H1 (cell line): ENCODE results near the gene ZNF408. TPM values are rescaled to one million over a fixed set of nuclear protein-coding genes. Genes with fewer than 3 reads are reported as not detected.

Source experiments
- CTCF ChIA-PET: fragments of 300-600 bp; sonication (Branson Sonifier 250); formaldehyde crosslinking; loops from one replicate; lab custom pipeline; 2021; ENCODE audit not compliant: partially characterized antibody; lab: Charles Lee
- POLR2A ChIA-PET: fragments of 300-600 bp; sonication (Branson Sonifier 250); formaldehyde crosslinking; loops from one replicate; lab custom pipeline; 2021; ENCODE audit warnings: inconsistent platforms; ENCODE audit not compliant: partially characterized antibody; lab: Charles Lee
- DNase-seq, 2 experiments: peaks; one replicate each; pipeline versions ENCODE4 v3.0.0 to v3.0.0-alpha.2; 2010 to 2022; ENCODE audit warnings: low spot score in 2 of 2, low read depth in 1 of 2, mixed read lengths in 1 of 2
- FAIRE-seq: peaks from 2 replicates; lab custom pipeline; 2011; peaks lifted over from hg19 to GRCh38; lab: Jason Lieb, UNC
- H2AFZ ChIP-seq: 2 replicates; pipeline ENCODE4 v1.8.1; 2012; ENCODE audit warnings: low read length, inconsistent platforms
- H2AK5ac ChIP-seq: 2 replicates; pipeline ENCODE4 v1.6.1; 2013; ENCODE audit warnings: low read depth, low read length
- H2BK120ac ChIP-seq: replicated peaks from 2 replicates; pipeline ENCODE3; 2013; ENCODE audit warnings: low read depth, low read length, inconsistent platforms
- H2BK12ac ChIP-seq: 2 replicates; pipeline ENCODE4 v1.6.1; 2013; ENCODE audit warnings: low read depth, low read length
- H2BK15ac ChIP-seq: 2 replicates; pipeline ENCODE4 v1.6.1; 2013; ENCODE audit warnings: low read length
- H2BK20ac ChIP-seq: 2 replicates; pipeline ENCODE4 v1.6.1; 2013; ENCODE audit warnings: low read length
- H2BK5ac ChIP-seq: 2 replicates; pipeline ENCODE4 v1.6.1; 2013; ENCODE audit warnings: low read depth, low read length
- H3K14ac ChIP-seq: 2 replicates; pipeline ENCODE4 v1.6.1; 2013; ENCODE audit warnings: inconsistent platforms; ENCODE audit not compliant: insufficient read length
- H3K18ac ChIP-seq: 2 replicates; pipeline ENCODE4 v1.6.1; 2013; ENCODE audit warnings: low read length; ENCODE audit errors: extremely low read depth
- H3K23ac ChIP-seq: 2 replicates; pipeline ENCODE4 v1.6.1; 2013; ENCODE audit warnings: inconsistent platforms; ENCODE audit not compliant: insufficient read length
- H3K23me2 ChIP-seq: 2 replicates; pipeline ENCODE4 v1.6.1; 2013; ENCODE audit warnings: low read depth, low read length
- H3K27ac ChIP-seq: 2 replicates; pipeline ENCODE4 v1.6.1; 2011; ENCODE audit warnings: low read depth, low read length, inconsistent platforms
- H3K27me3 ChIP-seq, 4 experiments: replicated peaks in 1 of 4; 1 replicate in 1 of 4; 2 replicates in 3 of 4; pipeline versions ENCODE4 v1.6.1 to v1.8.1; 2011 to 2013; ENCODE audit warnings: low read length in 3 of 4, mild to moderate bottlenecking in 3 of 4, inconsistent platforms in 2 of 4, mixed read lengths in 2 of 4, moderate library complexity in 1 of 4; ENCODE audit not compliant: control insufficient read depth in 3 of 4, insufficient read depth in 3 of 4; ENCODE audit errors: extremely low read depth in 1 of 4
- H3K36me3 ChIP-seq, 4 experiments: 2 replicates each; pipeline versions ENCODE4 v1.6.1 to v1.8.1; 2011 to 2013; ENCODE audit warnings: mild to moderate bottlenecking in 4 of 4, low read length in 3 of 4, moderate library complexity in 2 of 4, control low read depth in 1 of 4, inconsistent platforms in 1 of 4; ENCODE audit not compliant: insufficient read depth in 4 of 4, control insufficient read depth in 2 of 4
- H3K4ac ChIP-seq: replicated peaks from 2 replicates; pipeline ENCODE3; 2013; ENCODE audit warnings: low read length, low read depth, mixed read lengths, inconsistent platforms; ENCODE audit not compliant: insufficient read length
- H3K4me1 ChIP-seq, 4 experiments: replicated peaks in 1 of 4; 1 replicate in 1 of 4; 2 replicates in 3 of 4; pipeline versions ENCODE4 v1.6.1 to v1.8.1; 2011 to 2013; ENCODE audit warnings: low read length in 3 of 4, inconsistent platforms in 2 of 4, mixed read lengths in 1 of 4; ENCODE audit not compliant: insufficient read depth in 4 of 4, control insufficient read depth in 3 of 4
- H3K4me2 ChIP-seq, 2 experiments: 2 replicates each; pipeline versions ENCODE4 v1.6.1 to v1.8.1; 2011 to 2013; ENCODE audit warnings: low read depth in 2 of 2, low read length in 2 of 2, control low read depth in 1 of 2, inconsistent platforms in 1 of 2, mild to moderate bottlenecking in 1 of 2; ENCODE audit not compliant: insufficient read depth in 1 of 2
- H3K4me3 ChIP-seq, 4 experiments: fragments of 200-600, 300-600 bp in 1 of 4; sonication (generic), shearing (Covaris generic), sonication (Bioruptor Twin) in 1 of 4; 2 replicates each; pipeline versions ENCODE4 v1.5.1 to v1.8.1; 2011 to 2016; ENCODE audit warnings: low read length in 4 of 4, low read depth in 3 of 4, control low read depth in 2 of 4, inconsistent platforms in 2 of 4, mild to moderate bottlenecking in 2 of 4, mixed read lengths in 1 of 4, moderate library complexity in 1 of 4; ENCODE audit not compliant: insufficient read depth in 2 of 4; ENCODE audit errors: extremely low read depth in 1 of 4
- H3K56ac ChIP-seq: replicated peaks from 2 replicates; pipeline ENCODE3; 2013; ENCODE audit warnings: low read depth, mild to moderate bottlenecking, mixed read lengths, low read length, inconsistent platforms; ENCODE audit not compliant: insufficient read length
- H3K79me1 ChIP-seq: 2 replicates; pipeline ENCODE4 v1.6.1; 2013; ENCODE audit warnings: low read depth, low read length, control low read depth
- H3K79me2 ChIP-seq, 2 experiments: 2 replicates each; pipeline versions ENCODE4 v1.6.1 to v1.8.1; 2012 to 2013; ENCODE audit warnings: low read length in 2 of 2, mild to moderate bottlenecking in 2 of 2, inconsistent platforms in 1 of 2; ENCODE audit not compliant: insufficient read depth in 2 of 2, control insufficient read depth in 1 of 2
- H3K9ac ChIP-seq, 4 experiments: replicated peaks in 1 of 4; 1 replicate in 1 of 4; 2 replicates in 3 of 4; pipeline versions ENCODE4 v1.6.1 to v1.8.1; 2011 to 2013; ENCODE audit warnings: low read depth in 3 of 4, low read length in 3 of 4, control low read depth in 2 of 4, mild to moderate bottlenecking in 2 of 4, moderate library complexity in 2 of 4, inconsistent platforms in 1 of 4; ENCODE audit errors: extremely low read depth in 1 of 4
- H3K9me3 ChIP-seq, 2 experiments: 2 replicates each; pipeline versions ENCODE4 v1.6.1 to v1.8.1; 2012 to 2013; ENCODE audit warnings: mild to moderate bottlenecking in 2 of 2, moderate library complexity in 2 of 2, control low read depth in 1 of 2, inconsistent platforms in 1 of 2, low read depth in 1 of 2, low read length in 1 of 2, mixed read lengths in 1 of 2; ENCODE audit not compliant: insufficient read depth in 2 of 2
- H4K20me1 ChIP-seq, 2 experiments: replicated peaks in 1 of 2; 2 replicates each; pipeline versions ENCODE3 to v1.8.1; 2011 to 2013; ENCODE audit warnings: inconsistent platforms in 2 of 2, low read length in 2 of 2, mild to moderate bottlenecking in 1 of 2; ENCODE audit not compliant: insufficient read depth in 2 of 2, control insufficient read depth in 1 of 2
- H4K5ac ChIP-seq: 2 replicates; pipeline ENCODE4 v1.6.1; 2013; ENCODE audit warnings: low read length, low read depth, mixed read lengths, inconsistent platforms; ENCODE audit not compliant: insufficient read length
- H4K8ac ChIP-seq: 2 replicates; pipeline ENCODE4 v1.8.0; 2013; ENCODE audit warnings: mild to moderate bottlenecking, moderate library complexity, low read length, inconsistent platforms; ENCODE audit not compliant: insufficient read depth; ENCODE audit errors: extremely low read depth
- H4K91ac ChIP-seq: replicated peaks from 2 replicates; pipeline ENCODE3; 2013; ENCODE audit warnings: low read length, mixed read lengths, inconsistent platforms; ENCODE audit not compliant: insufficient read length
- GABPA ChIP-seq: IDR thresholded peaks from 2 replicates; pipeline ENCODE4 v1.6.1; 2011; ENCODE audit warnings: mild to moderate bottlenecking, low read length, moderate library complexity, borderline replicate concordance; ENCODE audit not compliant: insufficient read depth
- GTF2F1 ChIP-seq: IDR thresholded peaks from 2 replicates; pipeline ENCODE4 v1.6.1; 2012; ENCODE audit warnings: low read depth, low read length, improper control_type of control experiment, borderline replicate concordance
- HDAC2 ChIP-seq, 2 experiments: fragments of 300-600 bp in 1 of 2; sonication (generic) in 1 of 2; IDR thresholded peaks; 2 replicates each; pipeline ENCODE4 v1.6.1; 2011 to 2012; ENCODE audit warnings: low read depth in 2 of 2, low read length in 2 of 2, mild to moderate bottlenecking in 2 of 2, moderate library complexity in 2 of 2, borderline replicate concordance in 1 of 2, inconsistent platforms in 1 of 2
- JUND ChIP-seq: IDR thresholded peaks from 2 replicates; pipeline ENCODE4 v1.6.1; 2011; ENCODE audit warnings: mild to moderate bottlenecking, improper control_type of control experiment, low read length
- NRF1 ChIP-seq: IDR thresholded peaks from 2 replicates; pipeline ENCODE4 v1.6.1; 2011; ENCODE audit warnings: mild to moderate bottlenecking, low read depth, low read length, improper control_type of control experiment
- POLR2AphosphoS5 ChIP-seq: IDR thresholded peaks from 2 replicates; pipeline ENCODE4 v1.6.1; 2011; ENCODE audit warnings: low read depth, low read length
- RBBP5 ChIP-seq: IDR thresholded peaks from 2 replicates; pipeline ENCODE4 v1.7.1; 2012; ENCODE audit warnings: low read depth, mild to moderate bottlenecking, inconsistent platforms, low read length, moderate library complexity, borderline replicate concordance
- SP2 ChIP-seq: IDR thresholded peaks from 2 replicates; pipeline ENCODE4 v1.6.1; 2012; ENCODE audit warnings: mild to moderate bottlenecking, low read length, inconsistent platforms
- SRF ChIP-seq: IDR thresholded peaks from 2 replicates; pipeline ENCODE4 v1.6.1; 2011; ENCODE audit warnings: mild to moderate bottlenecking, low read depth, low read length, moderate library complexity
- TBP ChIP-seq: IDR thresholded peaks from 2 replicates; pipeline ENCODE4 v1.6.1; 2011; ENCODE audit warnings: low read depth, low read length, improper control_type of control experiment
- WGBS, 2 experiments: shearing (Covaris generic) in 1 of 2; methylation state at CpG; one replicate each; pipeline versions ENCODE4 v1.1.6 to v1.1.7; 2013 to 2015; ENCODE audit warnings: low lambda C conversion rate in 2 of 2, mixed read lengths in 2 of 2, inconsistent platforms in 1 of 2, low coverage in 1 of 2, missing lambda C conversion rate in 1 of 2; ENCODE audit not compliant: insufficient replicate concordance in 2 of 2, insufficient coverage in 1 of 2, insufficient read length in 1 of 2; ENCODE audit errors: extremely low coverage in 1 of 2, missing lambda C conversion rate in 1 of 2; 5-methylcytosine and 5-hydroxymethylcytosine counted together
- polyA plus RNA-seq, 7 experiments: library from polyadenylated mRNA; depleted of rRNA in 3 of 7; stranded (reverse) in 5 of 7; unstranded in 2 of 7; fragments of >200 nt in 5 of 7; fragments of 200-250 nt in 2 of 7; gene quantifications; 1 replicate in 5 of 7; 2 replicates in 1 of 7; 4 replicates in 1 of 7; pipeline versions ENCODE4 v1.2.1 to v1.2.3, GENCODE V29; 2011 to 2013; ENCODE audit warnings: missing spikeins in 2 of 7, mixed read lengths in 2 of 7
- total RNA-seq: library from RNA; stranded (reverse); fragmentation: NEBNext Ultra II Directional; extraction: Animal tissue kit (Norgen Biotek cat#: 25700); gene quantifications from 2 replicates; pipeline ENCODE4 v1.2.1, GENCODE V29; 2021
- TF ChIP-seq, protein P1 (sequence below): IDR thresholded peaks from 2 replicates; pipeline ENCODE4 v1.6.1; 2012; ENCODE audit warnings: inconsistent platforms

The ZNF408 gene
- total and polyA plus RNA-seq, 2 of the 8 experiments (the other 6 are each of a cell fraction or from before 2014, with no cell fraction given): 10.7 to 11.0 TPM

DNA sequence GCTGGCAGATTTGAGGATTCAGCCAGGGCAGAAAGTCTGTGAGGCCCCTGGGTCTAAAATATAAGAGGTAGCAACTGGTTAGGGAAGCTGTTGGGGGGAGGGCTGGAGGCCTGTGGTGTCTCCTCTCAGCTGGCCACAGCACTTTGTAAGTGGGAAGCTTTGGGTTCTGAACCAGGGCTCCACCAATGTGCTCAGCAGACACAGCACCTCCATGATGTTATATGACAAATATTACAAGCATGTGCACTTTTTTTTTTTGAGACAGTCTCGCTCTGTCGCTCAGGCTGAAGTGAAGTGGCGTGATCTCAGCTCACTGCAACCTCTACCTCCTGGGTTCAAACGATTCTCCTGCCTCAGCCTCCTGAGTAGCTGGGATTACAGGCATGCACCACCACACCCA lies 8.4 kb upstream of the ZNF408 start:
- no peak overlapping the region for H2BK120ac ChIP-seq
- no peak overlapping the region for H4K5ac ChIP-seq
- 86% methylated on average over 4 of the region's 4 CpGs; no CpG with 5 or more reads in 1 of the 2 experiments for WGBS, 2 experiments
- no peak overlapping the region for H4K91ac ChIP-seq
- H2BK15ac ChIP-seq: no peak overlapping the region
- H3K9me3 ChIP-seq: no peaks in the 10 kb centered on the region
- H3K9ac ChIP-seq: no peak overlapping the region
- H3K27me3 ChIP-seq: no peaks in the 10 kb centered on the region
- H2BK12ac ChIP-seq: no peak overlapping the region
- H3K4me2 ChIP-seq: no peak overlapping the region
- H2AFZ ChIP-seq: no peak overlapping the region
- TF ChIP-seq TBP: no peak
- no peak for TF ChIP-seq POLR2AphosphoS5
- TF ChIP-seq HDAC2 (IDR thresholded peaks at IDR 0.05; ENCODE audit: borderline replicate concordance in 1 of 2, low read depth in 2 of 2, low read length in 2 of 2): no peak
- TF ChIP-seq SP2: no peak
- TF ChIP-seq SRF: no peak
- no peak for TF ChIP-seq NRF1
- TF ChIP-seq JUND: no peak
- TF ChIP-seq GABPA: no peak
- TF ChIP-seq RBBP5: no peak
- TF ChIP-seq GTF2F1: no peak
- TF ChIP-seq, protein P1, sequence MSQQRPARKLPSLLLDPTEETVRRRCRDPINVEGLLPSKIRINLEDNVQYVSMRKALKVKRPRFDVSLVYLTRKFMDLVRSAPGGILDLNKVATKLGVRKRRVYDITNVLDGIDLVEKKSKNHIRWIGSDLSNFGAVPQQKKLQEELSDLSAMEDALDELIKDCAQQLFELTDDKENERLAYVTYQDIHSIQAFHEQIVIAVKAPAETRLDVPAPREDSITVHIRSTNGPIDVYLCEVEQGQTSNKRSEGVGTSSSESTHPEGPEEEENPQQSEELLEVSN: no peak
- H2BK20ac ChIP-seq: no peak overlapping the region
- no peak overlapping the region for H3K18ac ChIP-seq
- DNase-seq: no peak
- H2AK5ac ChIP-seq: no peak overlapping the region
- no peak overlapping the region for H3K56ac ChIP-seq
- no peaks in the 10 kb centered on the region; a peak in 1 of 7 replicates for H3K4me1 ChIP-seq
- POLR2A ChIA-PET: interaction anchor here (0.6 to 0.7 kb wide), 3 partner anchors 34 to 316 kb away, joined by 3 read pairs; no protein-coding TSS in a partner anchor
- H4K8ac ChIP-seq: no peak overlapping the region
- CTCF ChIA-PET: interaction anchor here (0.6 to 2.2 kb wide), 4 partner anchors 14 to 144 kb away, joined by 3 to 6 read pairs (median 4); no protein-coding TSS in a partner anchor
- H3K14ac ChIP-seq: no peak overlapping the region
- no peaks in the 10 kb centered on the region for H3K23me2 ChIP-seq
- no peak overlapping the region for H3K23ac ChIP-seq
- H4K20me1 ChIP-seq: peaks cover under 1 to 2% of the 10 kb centered on the region in 2 experiments
- H3K36me3 ChIP-seq: peaks cover 2 to 18% (median 6%) of the 10 kb centered on the region in 4 experiments; a peak in 4 of 8 replicates
- no peaks in the 10 kb centered on the region for H3K79me1 ChIP-seq
- no peak overlapping the region for H3K4ac ChIP-seq
- H3K27ac ChIP-seq: no peak overlapping the region
- H2BK5ac ChIP-seq: no peak overlapping the region
- H3K79me2 ChIP-seq: no peaks in the 10 kb centered on the region
- no peak for FAIRE-seq
- no peak overlapping the region for H3K4me3 ChIP-seq
